ENCODE measurements around the gene R3HDM4. TPM values are rescaled to one million over a fixed set of nuclear protein-coding genes. Genes with fewer than 3 reads are reported as not detected.

R3HDM4 gene
- total and polyA plus RNA-seq, 4 donors: 31.6 to 139 (median 77.7) TPM

DNA sequence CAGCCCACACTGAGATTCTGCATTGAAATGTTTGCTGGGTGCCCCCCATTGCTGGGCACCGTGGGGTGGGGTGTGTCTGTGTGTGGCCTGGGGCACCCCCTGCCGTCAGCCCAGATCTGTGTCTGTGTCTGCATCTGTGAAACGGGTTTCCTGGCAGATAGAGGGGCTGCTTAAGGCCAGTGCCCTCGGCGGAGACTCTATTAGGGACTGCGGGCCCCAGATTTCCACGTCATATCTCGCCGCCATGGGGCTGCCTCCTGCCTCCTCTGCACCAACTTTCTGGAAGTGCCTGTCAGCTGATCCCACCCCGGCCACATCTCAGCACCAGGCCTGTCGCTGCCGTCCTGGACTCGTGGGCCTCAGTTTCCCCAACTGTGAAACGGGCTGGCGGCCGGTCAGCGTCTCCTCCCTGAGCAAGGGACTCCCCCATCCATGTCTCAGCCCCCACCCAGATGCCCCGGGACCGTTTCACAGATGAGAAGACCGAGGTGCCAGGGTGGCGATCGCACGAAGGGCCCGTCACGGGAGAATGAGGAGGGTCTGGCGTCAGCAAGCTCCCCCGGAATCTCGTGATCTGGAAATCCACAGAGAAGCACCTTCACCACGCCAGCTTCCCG, 34.2 kb upstream of the R3HDM4 start:
- no peak overlapping the region for H3K4me3 ChIP-seq
- peaks cover 0 to 12% (median 4%) of the 10 kb centered on the region in 4 donors for H3K36me3 ChIP-seq (ENCODE audit: control insufficient read depth in 4 of 4, insufficient read depth in 4 of 4, low read length in 4 of 4)
- ATAC-seq (ENCODE audit: insufficient read depth, low FRiP score) (no peak), DNase-seq (no peak)
- H3K9me3 ChIP-seq (ENCODE audit: control insufficient read depth in 4 of 4, insufficient read depth in 3 of 4, low read length in 3 of 4): peaks cover 0 to 2% (median 0%) of the 10 kb centered on the region in 4 donors
- WGBS, 2 donors: 70 to 83% methylated on average over 30 of the region's 30 CpGs
- peaks cover 0 to 17% (median 5%) of the 10 kb centered on the region in 5 donors for H3K4me1 ChIP-seq (ENCODE audit: control insufficient read depth in 5 of 5, insufficient read depth in 5 of 5, low read length in 5 of 5)
- no peak overlapping the region for H3K9ac ChIP-seq (ENCODE audit: insufficient read depth in 1 of 2, low read length in 2 of 2)
- H3K27ac ChIP-seq (ENCODE audit: low read depth in 1 of 2, low read length in 1 of 2): no peak overlapping the region
- no peak for TF ChIP-seq CTCF (IDR thresholded peaks at IDR 0.05; ENCODE audit: control extremely low read depth, extremely low read depth)
- H3K27me3 ChIP-seq (ENCODE audit: control insufficient read depth in 3 of 3, insufficient read depth in 3 of 3, low read length in 2 of 3): no peaks in the 10 kb centered on the region

DNA sequence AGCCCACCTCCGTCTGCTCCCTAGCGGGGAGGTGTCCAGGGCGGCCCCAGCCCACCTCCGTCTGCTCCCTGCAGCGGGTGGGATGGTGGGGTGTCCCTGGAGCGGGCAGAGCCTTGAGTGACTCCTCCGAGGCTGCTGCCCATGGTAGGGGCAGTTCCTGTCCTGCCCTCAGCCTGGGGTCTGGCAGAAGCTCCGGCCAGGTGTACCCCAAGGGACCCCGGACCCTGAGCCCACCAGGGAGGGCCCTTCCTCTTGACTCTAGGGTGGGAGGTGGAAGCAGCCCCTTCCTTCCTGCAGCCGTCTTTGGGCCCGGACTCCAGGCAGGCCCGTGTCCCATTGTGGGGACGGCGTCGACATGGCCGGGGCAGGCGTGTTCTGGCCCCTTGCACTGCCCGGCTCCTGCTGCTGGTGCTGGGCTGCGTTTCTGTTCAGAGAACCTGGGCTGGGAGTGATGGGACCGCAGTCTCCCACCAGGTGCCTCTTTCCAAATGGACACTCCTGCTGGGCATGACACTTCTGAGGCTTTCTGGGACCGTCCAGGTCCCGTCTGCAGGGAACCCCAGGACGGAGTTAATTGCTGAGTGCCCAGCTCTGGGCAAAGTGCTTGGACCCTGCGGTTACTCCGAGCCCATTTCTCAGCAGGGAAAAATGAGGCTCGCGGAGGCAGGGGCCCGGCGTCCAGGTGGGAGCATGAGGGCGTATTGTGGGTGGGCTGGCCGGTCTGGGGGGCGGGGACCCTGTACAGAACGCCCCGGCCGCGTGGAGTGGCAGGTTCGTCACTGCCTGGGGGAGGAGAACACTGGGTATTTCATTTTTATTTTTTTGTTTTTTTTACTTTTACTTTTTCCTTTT, 32.6 kb upstream of the R3HDM4 start:
- Histone ChIP-seq H3K27me3 (ENCODE audit: control insufficient read depth in 3 of 3, insufficient read depth in 3 of 3, low read length in 2 of 3) (no peaks in the 10 kb centered on the region), H3K4me1 (ENCODE audit: control insufficient read depth in 5 of 5, insufficient read depth in 5 of 5, low read length in 5 of 5) (peaks cover 0 to 30% (median 10%) of the 10 kb centered on the region in 5 donors), H3K36me3 (ENCODE audit: control insufficient read depth in 4 of 4, insufficient read depth in 4 of 4, low read length in 4 of 4) (peaks cover 0 to 12% (median 4%) of the 10 kb centered on the region in 4 donors), H3K4me3 (no peak overlapping the region), H3K27ac (ENCODE audit: low read depth in 1 of 2, low read length in 1 of 2) (no peak overlapping the region), H3K9me3 (ENCODE audit: control insufficient read depth in 4 of 4, insufficient read depth in 3 of 4, low read length in 3 of 4) (peaks cover 0 to 2% (median 0%) of the 10 kb centered on the region in 4 donors), H3K9ac (ENCODE audit: insufficient read depth in 1 of 2, low read length in 2 of 2) (no peak overlapping the region)
- 91% methylated on average over 37 of the region's 37 CpGs for WGBS, 2 donors
- ATAC-seq (ENCODE audit: insufficient read depth, low FRiP score) (no peak), DNase-seq (no peak)
- TF ChIP-seq CTCF (IDR thresholded peaks at IDR 0.05; ENCODE audit: control extremely low read depth, extremely low read depth): no peak

- H3K27me3 ChIP-seq (ENCODE audit: control insufficient read depth in 3 of 3, insufficient read depth in 3 of 3, low read length in 2 of 3): no peaks in the 10 kb centered on the region
- H3K36me3 ChIP-seq (ENCODE audit: control insufficient read depth in 4 of 4, insufficient read depth in 4 of 4, low read length in 4 of 4): peaks cover 0 to 12% (median 6%) of the 10 kb centered on the region in 4 donors
- no peak overlapping the region for H3K27ac ChIP-seq (ENCODE audit: low read depth in 1 of 2, low read length in 1 of 2)
- peak in 2 of 3 donors; percentile 46 to 54 for DNase-seq
- WGBS, 2 donors: 75 to 76% methylated on average over 22 of the region's 22 CpGs
- H3K4me3 ChIP-seq: no peak overlapping the region
- H3K9ac ChIP-seq (ENCODE audit: insufficient read depth in 1 of 2, low read length in 2 of 2): no peak overlapping the region
- H3K4me1 ChIP-seq (ENCODE audit: control insufficient read depth in 5 of 5, insufficient read depth in 5 of 5, low read length in 5 of 5): peaks cover 0 to 35% (median 16%) of the 10 kb centered on the region in 5 donors
- H3K9me3 ChIP-seq (ENCODE audit: control insufficient read depth in 4 of 4, insufficient read depth in 3 of 4, low read length in 3 of 4): peaks cover 0 to 2% (median 0%) of the 10 kb centered on the region in 4 donors
- ATAC-seq (ENCODE audit: insufficient read depth, low FRiP score): no peak
- no peak for TF ChIP-seq CTCF (IDR thresholded peaks at IDR 0.05; ENCODE audit: control extremely low read depth, extremely low read depth)
These were observed 31.7 kb upstream of the R3HDM4 start for GRCh38 chr19:944663-945241.
